HG02943 (cell line): ENCODE results near the gene C4orf50.
"Not testable (repeated sequence)": the region's sequence is repeated elsewhere in the genome, so short reads cannot be mapped to it uniquely, and the experiment has no call there.

Experiments
- ATAC-seq: cut with Tn5 transposase; IDR thresholded peaks from one replicate; pipeline ENCODE4 v1.9.1; 2021; ENCODE audit warnings: mild to moderate bottlenecking, low read depth, moderate library complexity; ENCODE audit not compliant: unreplicated experiment

Gene C4orf50

GRCh38 chr4:6019316-6020263 lies 1.4 kb upstream of the C4orf50 start:
- no peak for ATAC-seq

DNA sequence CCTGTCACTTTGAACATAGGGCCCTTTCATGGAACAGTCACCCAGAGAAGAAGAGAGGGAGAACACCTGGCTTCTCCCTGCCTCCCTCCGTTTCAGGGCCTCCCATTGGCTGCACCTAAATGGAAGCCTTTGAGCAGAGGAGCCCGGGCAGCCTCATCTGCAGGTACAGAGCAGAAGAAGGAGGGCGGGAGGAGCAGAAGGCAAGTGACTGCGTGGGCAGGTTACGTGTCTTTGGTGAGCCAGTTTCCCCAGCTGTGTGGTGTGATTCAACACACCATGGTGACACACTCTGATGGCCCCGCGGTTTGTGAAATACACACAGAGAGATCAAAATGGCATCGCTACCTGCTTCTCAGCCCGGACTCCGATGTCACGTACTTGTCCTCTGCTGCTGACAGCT lies 431 bp downstream of the C4orf50 start:
- no peak for ATAC-seq

GRCh38 chr4:6017030-6017429 lies 1.2 kb downstream of the C4orf50 start:
- no peak for ATAC-seq

DNA sequence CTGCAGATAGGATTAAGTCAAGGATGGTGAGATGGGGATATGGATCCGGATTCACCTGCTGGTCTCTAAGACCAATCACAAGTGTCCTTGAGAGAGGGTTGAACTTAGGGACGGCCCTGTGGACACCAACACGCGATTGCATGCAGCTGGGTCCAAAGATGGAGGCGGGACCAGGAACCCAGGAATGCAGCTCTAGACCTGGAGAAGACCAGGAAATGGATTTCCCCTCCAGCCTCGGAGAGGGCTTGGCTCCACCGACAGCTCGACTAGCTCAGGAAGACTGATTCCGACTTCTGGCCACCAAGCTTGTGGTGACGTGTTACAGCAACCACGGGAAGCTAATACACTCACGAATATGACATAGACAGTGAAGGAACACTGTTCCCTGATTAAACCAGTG lies 4.7 kb downstream of the C4orf50 start:
- no peak for ATAC-seq

DNA sequence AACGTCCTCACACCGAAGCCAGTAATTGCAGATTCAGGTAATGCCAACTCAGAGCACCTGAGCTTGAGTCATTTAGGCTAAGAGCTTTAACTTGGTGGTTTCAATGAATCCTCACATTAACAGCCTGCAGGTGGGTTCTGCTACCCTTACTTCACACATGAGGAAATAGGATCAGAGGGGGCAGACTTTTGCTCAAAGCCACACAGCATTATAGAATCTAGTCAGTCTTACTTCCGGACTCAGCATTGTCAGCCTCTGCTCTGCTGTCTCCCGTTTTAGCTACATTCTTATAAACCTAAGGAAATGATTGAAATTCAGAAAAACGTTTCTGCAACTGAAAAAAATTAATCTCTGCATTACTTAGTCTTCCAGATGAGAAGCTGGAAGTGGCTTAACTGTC lies 6.0 kb downstream of the C4orf50 start:
- no peak for ATAC-seq

DNA sequence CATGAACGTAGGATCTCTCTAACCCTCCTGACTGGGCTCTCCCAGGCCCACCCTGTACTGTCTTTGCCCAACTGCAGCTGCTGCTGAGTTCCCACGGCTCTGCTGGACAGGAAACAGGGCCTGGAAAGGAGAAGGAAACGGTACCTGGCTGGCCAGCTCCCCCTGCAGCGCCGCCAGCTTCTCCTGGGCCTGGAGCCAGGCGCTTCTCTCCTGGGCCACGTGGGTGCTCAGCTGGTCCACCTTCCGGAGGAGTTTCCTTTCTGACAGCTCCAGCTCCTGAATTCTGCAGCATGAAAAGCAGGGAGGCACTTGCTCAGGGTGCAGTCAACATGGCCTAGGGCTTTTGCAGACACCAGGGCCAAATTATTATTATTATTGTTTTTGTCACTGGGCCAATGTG lies 6.5 kb downstream of the C4orf50 start:
- no peak for ATAC-seq

DNA sequence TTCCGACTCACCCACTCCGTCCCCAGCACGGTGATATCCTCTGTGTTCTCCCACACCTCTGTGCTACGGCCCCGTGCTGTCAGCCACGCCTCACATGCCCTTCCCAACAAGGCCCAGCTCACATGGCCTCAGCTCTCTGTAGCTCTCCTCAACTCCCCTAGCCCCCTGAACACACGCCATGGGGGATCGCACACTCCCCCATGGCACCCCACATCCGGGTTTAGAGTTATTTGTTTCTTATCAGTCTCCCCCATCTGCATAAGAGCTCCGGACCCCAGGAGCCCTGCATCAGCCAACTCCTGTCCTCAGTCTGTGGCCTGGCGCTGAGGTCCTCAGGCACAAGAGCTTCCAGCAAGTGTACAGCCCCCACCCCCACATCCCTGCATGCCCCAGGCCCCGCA lies 7.0 kb downstream of the C4orf50 start:
- ATAC-seq = no peak

DNA sequence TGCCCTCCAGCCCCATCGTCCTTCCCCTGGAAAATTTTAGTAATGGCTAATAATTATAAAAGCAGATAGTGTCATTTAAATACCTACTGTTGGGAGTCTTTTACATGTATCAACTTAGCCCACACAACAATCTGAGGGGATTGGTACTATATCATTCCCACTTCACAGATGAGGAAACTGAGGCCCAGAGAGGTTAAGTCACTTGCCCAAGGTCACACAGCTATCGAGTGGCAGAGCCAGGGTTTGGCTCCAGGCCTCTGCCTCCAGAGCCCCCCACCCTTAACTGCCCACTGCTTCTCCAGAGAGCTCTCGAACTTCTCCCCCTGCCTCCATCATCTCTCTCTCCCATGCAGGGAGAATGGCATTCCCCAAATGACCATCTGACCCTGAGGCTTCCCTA lies 7.4 kb downstream of the C4orf50 start:
- ATAC-seq = no peak

- ATAC-seq = no peak
These were observed 8.8 kb downstream of the C4orf50 start for GRCh38 chr4:6009452-6009851.

GRCh38 chr4:6008766-6009385 lies 9.4 kb downstream of the C4orf50 start:
- no peak for ATAC-seq

DNA sequence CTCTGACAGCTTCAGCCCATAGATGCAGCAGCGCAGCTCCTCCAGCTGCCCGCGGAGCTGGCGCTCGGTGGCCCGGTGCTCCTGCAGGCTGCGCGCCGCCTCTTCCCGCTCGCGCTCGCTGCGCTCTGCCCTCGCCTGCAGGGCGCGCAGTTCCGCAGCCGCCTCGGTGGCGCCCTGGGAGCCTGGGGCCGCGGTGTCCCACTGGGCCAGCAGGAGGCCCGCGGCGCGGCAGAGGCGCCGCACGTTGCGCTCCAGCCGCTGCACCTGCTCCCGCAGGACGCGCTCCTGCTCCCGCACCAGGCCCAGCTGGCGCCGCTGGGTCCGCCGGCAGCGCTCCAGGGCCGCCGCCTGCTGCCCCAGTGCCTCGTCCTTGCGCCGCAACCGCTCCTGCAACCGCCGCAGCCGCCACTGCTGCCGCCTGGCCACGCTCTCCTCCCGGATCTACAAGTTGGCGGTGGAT lies 10.1 kb downstream of the C4orf50 start:
- no peak for ATAC-seq

GRCh38 chr4:6005175-6005574 lies 13.1 kb downstream of the C4orf50 start:
- ATAC-seq = no peak

DNA sequence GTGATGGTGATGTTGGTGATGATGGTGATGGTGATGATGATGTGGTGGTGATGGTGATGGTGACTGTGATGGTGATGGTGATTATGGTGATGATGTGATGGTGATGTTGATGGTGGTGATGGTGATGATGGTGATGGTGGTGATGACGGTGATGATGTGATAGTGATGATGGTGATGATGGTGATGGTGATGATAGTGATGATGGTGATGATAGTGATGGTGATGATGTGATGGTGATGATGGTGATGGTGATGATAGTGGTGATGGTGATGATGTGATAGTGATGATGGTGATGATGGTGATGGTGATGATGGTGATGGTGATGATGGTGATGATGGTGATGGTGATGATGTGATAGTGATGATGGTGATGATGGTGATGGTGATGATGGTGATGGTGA lies 14.7 kb downstream of the C4orf50 start:
- ATAC-seq = not testable (repeated sequence)

GRCh38 chr4:6002926-6003325 lies 15.3 kb downstream of the C4orf50 start:
- ATAC-seq = no peak

GRCh38 chr4:6002492-6002833 lies 15.8 kb downstream of the C4orf50 start:
- no peak for ATAC-seq

DNA sequence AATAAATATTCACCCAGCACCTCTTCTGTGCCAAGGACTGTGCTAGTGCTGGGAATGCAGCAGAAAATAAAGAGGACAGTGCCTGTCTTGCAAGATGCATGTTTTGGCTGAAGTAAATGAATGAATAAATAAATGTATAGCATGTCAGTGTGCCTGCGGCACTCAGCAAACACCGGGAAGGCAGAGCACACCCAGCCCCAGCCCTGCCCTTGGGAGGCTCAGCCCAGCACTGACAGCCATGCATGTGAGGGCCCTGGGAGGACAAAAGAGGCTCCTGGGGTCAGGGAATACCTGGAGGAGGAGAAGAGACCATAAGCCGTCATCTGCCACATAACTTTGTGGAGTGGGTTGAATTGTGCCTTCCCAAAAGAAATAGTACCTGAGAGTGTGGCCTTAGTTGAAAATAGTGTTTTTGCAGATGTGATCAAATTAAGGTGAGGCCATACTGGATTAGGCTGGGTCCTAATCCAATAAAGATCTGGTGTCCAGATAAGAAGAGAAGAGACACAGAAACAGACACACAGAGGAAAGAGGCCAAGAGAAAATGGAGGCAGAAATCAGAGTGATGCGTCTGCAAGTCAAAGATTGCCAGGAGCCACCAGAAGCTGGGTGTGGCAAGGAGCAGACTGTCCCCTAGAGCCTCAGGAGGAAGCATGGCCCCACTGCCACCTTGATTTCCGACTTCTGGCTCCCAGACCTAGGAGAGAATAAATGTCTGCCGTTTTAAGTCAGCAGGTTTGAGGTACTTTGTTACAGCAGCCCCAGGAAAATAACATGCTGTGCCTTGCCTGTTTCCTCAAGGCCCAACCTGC lies 16.3 kb downstream of the C4orf50 start:
- no peak for ATAC-seq

DNA sequence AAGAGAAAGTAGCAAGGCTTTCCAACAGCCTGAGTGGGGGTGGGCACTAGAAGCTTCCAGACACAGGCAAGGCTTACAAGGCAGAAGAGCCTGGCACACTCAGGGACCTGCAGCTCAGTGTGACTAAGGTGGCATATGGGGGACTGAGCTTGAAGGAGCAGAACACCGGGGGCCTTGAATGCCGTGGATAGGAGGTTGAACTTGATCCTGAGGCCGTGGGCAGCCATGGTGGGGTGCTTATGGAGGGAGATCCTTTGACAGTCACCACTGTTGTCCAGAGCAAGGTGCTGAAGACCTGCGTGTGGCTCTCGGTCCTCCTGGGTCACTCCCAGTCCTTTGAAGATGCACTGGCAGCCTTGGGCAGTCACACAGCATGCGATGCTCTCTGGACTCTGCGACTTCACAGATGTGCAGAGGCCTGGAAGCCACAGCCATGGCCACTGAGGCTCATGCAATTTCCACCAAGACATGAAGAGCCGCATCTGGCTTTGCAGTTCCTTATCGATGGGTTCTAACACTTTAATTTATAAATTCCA lies 18.3 kb downstream of the C4orf50 start:
- no peak for ATAC-seq

DNA sequence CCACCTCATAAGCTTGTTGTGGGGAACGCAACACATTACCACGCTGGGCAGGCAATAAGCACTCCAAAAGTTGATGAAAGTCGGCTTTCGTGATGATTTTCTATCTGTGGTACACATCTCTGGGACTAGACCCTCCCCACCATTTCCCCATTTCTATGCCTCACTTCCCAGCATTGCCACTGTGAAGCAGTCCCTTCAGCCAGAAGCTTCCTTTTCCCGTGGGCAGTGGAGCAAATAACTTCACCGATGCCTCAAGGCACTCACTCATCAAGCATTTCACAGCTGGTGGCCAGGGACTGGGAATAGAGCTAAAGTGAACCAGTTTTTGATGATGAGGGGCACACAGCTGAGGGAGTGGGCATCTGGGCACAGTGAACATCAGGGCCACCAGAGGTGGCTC lies 18.9 kb downstream of the C4orf50 start:
- no peak for ATAC-seq

DNA sequence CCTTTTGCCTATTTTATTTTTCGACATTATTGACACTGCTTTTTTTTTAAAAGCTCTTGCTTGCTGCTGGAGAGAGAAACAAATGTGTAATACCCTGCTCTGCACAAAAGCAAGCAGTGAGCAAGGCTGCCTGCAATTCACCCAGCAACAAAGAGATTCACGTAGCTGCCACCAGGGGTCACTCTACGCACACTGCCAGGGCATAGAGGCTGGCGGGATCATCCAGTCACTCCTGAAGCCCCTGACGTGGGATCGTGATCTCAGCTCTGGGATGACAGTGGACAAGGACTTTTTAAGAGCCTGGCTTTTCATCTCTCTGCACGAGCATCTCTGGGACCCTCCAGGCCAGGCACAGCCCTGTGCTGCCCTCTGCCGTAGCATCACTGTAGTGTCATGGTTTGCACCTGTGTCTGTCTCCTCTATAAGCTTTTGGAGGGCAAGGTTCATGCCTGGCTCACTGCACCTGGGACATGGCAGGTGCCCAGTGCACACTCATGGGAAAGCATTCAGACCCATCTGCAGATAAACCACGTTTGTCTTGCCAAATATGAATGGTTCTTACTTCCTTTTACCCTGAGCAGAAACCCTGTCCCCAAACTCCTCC lies 19.8 kb downstream of the C4orf50 start:
- ATAC-seq = peak; percentile 66

DNA sequence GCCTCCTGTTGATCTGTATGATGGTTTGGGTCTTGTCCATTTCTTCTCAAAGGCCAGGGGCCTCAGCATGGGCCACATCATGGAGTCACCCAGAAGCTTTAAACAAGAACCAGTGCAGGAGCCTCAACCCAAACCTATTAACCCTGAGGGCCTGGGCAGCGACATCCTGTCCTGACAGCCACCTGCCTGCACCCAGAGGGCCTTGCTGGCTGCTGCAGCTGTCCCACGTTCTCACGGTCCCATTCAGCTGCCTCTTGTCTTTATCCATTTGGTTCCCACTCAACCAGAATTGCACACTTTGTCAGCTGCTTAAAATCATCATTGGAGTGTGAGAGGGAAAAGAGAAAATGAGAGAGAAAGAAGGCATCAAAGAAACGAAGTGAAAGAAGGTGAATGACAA lies 21.6 kb downstream of the C4orf50 start:
- no peak for ATAC-seq
